ENCODE results near the gene IL23R. TPM values are rescaled to one million over a fixed set of nuclear protein-coding genes. Genes with fewer than 3 reads are reported as not detected.

IL23R gene
- total RNA-seq, 2 donors from 2014 or later, result 0.74 TPM; not detected in 1

DNA sequence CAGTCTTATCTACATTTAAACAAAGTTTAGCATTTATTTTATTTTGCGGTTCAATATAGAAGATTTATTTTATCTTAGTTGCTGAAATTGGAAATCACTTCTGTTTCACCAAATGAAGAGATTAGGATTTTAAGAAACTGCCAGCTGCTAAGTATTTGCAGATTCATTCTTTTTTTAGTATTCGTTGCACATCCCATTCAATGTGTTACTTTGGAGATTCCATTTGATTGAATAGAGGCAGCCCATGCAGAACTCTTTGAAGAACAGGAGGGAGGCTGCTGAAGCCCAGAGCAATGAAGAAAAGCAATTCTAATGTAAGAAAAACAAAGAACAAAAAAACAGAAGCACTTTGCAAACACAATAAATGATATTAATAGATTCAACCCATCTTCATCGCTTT is 102.8 kb downstream of the IL23R start:
- Histone ChIP-seq H3K36me3 (no peaks in the 10 kb centered on the region), H3K4me1 (replicated peaks) (no peaks in the 10 kb centered on the region), H3K9me3 (no peaks in the 10 kb centered on the region), H3K27ac (no peak overlapping the region), H3K4me3 (no peak overlapping the region), H3K27me3 (replicated peaks; ENCODE audit: insufficient read depth) (no peaks in the 10 kb centered on the region)
- no peak for DNase-seq (ENCODE audit: low spot score)
- 89% methylated on average over 3 of the region's 3 CpGs for WGBS
- intact Hi-C loops (cut with DNase I), result no loop called here
- TF ChIP-seq, protein P1, sequence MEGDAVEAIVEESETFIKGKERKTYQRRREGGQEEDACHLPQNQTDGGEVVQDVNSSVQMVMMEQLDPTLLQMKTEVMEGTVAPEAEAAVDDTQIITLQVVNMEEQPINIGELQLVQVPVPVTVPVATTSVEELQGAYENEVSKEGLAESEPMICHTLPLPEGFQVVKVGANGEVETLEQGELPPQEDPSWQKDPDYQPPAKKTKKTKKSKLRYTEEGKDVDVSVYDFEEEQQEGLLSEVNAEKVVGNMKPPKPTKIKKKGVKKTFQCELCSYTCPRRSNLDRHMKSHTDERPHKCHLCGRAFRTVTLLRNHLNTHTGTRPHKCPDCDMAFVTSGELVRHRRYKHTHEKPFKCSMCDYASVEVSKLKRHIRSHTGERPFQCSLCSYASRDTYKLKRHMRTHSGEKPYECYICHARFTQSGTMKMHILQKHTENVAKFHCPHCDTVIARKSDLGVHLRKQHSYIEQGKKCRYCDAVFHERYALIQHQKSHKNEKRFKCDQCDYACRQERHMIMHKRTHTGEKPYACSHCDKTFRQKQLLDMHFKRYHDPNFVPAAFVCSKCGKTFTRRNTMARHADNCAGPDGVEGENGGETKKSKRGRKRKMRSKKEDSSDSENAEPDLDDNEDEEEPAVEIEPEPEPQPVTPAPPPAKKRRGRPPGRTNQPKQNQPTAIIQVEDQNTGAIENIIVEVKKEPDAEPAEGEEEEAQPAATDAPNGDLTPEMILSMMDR (IDR thresholded peaks at IDR 0.05), result no peak
- TF ChIP-seq POLR2A (IDR thresholded peaks at IDR 0.05), result no peak
- TF ChIP-seq POLR2AphosphoS5 (IDR thresholded peaks at IDR 0.05), result no peak

DNA sequence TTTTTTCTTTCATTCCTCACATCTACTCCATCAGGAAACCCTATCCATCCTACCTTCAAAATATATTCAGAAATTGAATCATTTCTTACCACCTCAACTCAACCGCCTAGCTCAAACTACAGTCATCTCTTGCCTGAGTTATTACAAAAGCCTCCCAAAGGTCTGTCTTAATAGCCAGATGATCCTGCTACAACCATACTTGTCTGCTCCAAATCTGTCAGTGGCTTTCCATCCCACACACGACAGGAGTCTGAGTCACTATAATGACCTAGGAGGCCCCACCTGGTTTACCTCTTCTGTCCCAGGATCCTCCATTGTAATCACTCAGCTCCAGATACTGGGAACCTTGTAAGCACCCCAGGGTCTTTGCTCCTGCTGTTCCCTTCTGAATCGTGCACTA is 104.3 kb downstream of the IL23R start:
- no peaks in the 10 kb centered on the region for H3K9me3 ChIP-seq
- DNase-seq (ENCODE audit: low spot score), result no peak
- H3K4me3 ChIP-seq, result no peak overlapping the region
- WGBS, result 99% methylated on average over 3 of the region's 3 CpGs
- no peaks in the 10 kb centered on the region for H3K27me3 ChIP-seq (replicated peaks; ENCODE audit: insufficient read depth)
- no peak overlapping the region for H3K27ac ChIP-seq
- H3K36me3 ChIP-seq, result no peaks in the 10 kb centered on the region
- TF ChIP-seq POLR2A (IDR thresholded peaks at IDR 0.05) (no peak), POLR2AphosphoS5 (IDR thresholded peaks at IDR 0.05) (no peak)
- TF ChIP-seq, protein P1 (IDR thresholded peaks at IDR 0.05), result no peak
- no peaks in the 10 kb centered on the region for H3K4me1 ChIP-seq (replicated peaks)
- intact Hi-C loops (cut with DNase I), result no loop called here

DNA sequence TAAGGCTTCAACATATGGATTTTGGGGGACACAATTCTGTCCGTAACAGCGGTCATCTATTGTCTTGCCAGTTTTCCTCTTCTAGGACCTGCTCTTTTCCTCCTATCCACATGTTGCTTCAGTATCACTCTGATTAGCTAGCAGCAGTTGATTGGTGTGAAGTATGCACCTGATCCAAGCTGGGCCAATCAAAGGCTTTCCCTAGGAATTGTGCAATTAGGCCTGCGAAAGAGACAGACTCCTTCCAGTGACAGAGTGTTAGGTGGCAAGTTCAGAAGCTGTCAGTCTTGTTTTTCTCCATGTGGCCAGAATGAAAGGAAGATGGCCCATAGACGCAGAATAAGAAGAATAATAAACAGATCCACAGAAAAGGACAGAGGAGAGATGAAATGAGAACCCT is 107.3 kb downstream of the IL23R start:
- Histone ChIP-seq H3K9me3 (no peaks in the 10 kb centered on the region), H3K27ac (no peak overlapping the region), H3K36me3 (no peaks in the 10 kb centered on the region), H3K27me3 (replicated peaks; ENCODE audit: insufficient read depth) (no peaks in the 10 kb centered on the region), H3K4me1 (replicated peaks) (no peaks in the 10 kb centered on the region), H3K4me3 (no peak overlapping the region)
- no peak for DNase-seq (ENCODE audit: low spot score)
- 81% methylated on average over 4 of the region's 4 CpGs for WGBS
- no peak for TF ChIP-seq POLR2AphosphoS5 (IDR thresholded peaks at IDR 0.05)
- TF ChIP-seq, protein P1 (IDR thresholded peaks at IDR 0.05), result no peak
- TF ChIP-seq POLR2A (IDR thresholded peaks at IDR 0.05), result no peak
- intact Hi-C loops (cut with DNase I), result no loop called here

DNA sequence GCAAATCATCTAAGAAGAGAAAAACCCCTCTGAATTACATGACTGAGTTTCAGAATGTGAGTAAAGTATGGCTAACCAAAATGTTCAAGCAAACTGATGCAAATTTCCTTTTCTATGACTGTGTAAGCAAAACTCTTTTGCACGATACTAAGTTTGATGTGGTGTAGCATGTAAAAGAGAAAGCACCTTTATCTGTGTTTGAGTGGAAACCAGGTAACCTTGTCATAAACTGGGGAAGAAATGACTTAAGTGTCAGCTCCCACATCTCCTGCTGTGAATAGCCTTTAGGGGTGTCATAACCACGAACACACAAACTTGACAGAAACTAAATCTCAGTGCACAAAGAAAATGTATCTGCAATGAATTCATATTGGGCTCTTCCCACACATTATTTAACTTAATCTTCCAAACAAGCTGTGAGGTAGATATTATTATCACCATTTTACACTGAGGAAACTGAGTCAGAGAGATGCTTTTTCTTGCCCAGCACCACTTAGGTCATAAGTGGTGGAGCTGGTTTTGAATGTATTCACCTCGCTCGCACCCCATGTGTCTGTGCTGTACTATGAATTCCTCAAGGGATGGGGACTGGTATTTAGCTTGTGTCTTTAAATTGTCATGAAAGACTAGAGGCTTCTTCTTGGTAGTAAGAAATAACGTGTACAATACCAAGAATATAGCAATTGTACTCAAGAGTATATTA is 108.5 kb downstream of the IL23R start:
- WGBS, result 79% methylated on average over 5 of the region's 5 CpGs

More for the DNA sequence above, 108.5 kb downstream of the IL23R start:
- intact Hi-C loops (cut with DNase I), result no loop called here
- Histone ChIP-seq H3K27ac (no peak overlapping the region), H3K4me3 (no peak overlapping the region), H3K4me1 (replicated peaks) (no peaks in the 10 kb centered on the region), H3K36me3 (no peaks in the 10 kb centered on the region), H3K27me3 (replicated peaks; ENCODE audit: insufficient read depth) (no peaks in the 10 kb centered on the region), H3K9me3 (no peaks in the 10 kb centered on the region)
- DNase-seq (ENCODE audit: low spot score), result no peak
- TF ChIP-seq, protein P1 (IDR thresholded peaks at IDR 0.05), result no peak
- TF ChIP-seq POLR2A (IDR thresholded peaks at IDR 0.05) (no peak), POLR2AphosphoS5 (IDR thresholded peaks at IDR 0.05) (no peak)
